T-cell (primary cell): ENCODE results near the gene RAX. TPM values are rescaled to one million over a fixed set of nuclear protein-coding genes. Genes with fewer than 3 reads are reported as not detected.

Experiments
- ATAC-seq, 4 experiments: fragments of 200-7000 bp in 3 of 4; fragments of 150-1000 bp in 1 of 4; cut with Tn5 transposase; replicated peaks in 1 of 4; 1 replicate in 3 of 4; 2 replicates in 1 of 4; pipeline ENCODE4 v1.10.0; 2021; ENCODE audit warnings: moderate library complexity in 3 of 4, mild to moderate bottlenecking in 2 of 4, moderate number of reproducible peaks in 1 of 4
- CTCF ChIA-PET, 2 donors: fragments of 300-600 bp; sonication (Branson Sonifier 250); formaldehyde crosslinking; loops; one replicate each; lab custom pipeline; 2022; ENCODE audit warnings: antibody characterized with exemption in 2 of 2; lab: Charles Lee
- POLR2A ChIA-PET, 2 donors: fragments of 300-600 bp; sonication (Branson Sonifier 250); formaldehyde crosslinking; loops; one replicate each; lab custom pipeline; 2022; ENCODE audit warnings: antibody characterized with exemption in 2 of 2; lab: Charles Lee
- DNase-seq, 35 experiments: peaks; one replicate each; pipeline versions ENCODE4 v3.0.0 to v3.0.0-alpha.2; 2013 to 2023
- H3K27ac ChIP-seq: one replicate; pipeline ENCODE4 v1.5.1; 2013; ENCODE audit warnings: low read length
- H3K27me3 ChIP-seq, 2 experiments: replicated peaks in 1 of 2; 1 replicate in 1 of 2; 2 replicates in 1 of 2; pipeline versions ENCODE4 v1.6.1 to v1.7.0; 2013; ENCODE audit warnings: low read length in 1 of 2, mixed read lengths in 1 of 2; ENCODE audit not compliant: control insufficient read depth in 2 of 2, insufficient read depth in 2 of 2; ENCODE audit errors: extremely low read depth in 1 of 2
- H3K36me3 ChIP-seq, 2 donors: 1 replicate in 1 of 2; 2 replicates in 1 of 2; pipeline versions ENCODE4 v1.6.1 to v1.7.0; 2013; ENCODE audit warnings: low read length in 1 of 2; ENCODE audit not compliant: control insufficient read depth in 2 of 2, insufficient read depth in 1 of 2; ENCODE audit errors: extremely low read depth in 1 of 2
- H3K4me1 ChIP-seq, 2 experiments: 1 replicate in 1 of 2; 2 replicates in 1 of 2; pipeline versions ENCODE4 v1.6.1 to v1.7.0; 2013; ENCODE audit warnings: low read length in 2 of 2, mixed read lengths in 1 of 2; ENCODE audit not compliant: insufficient read depth in 2 of 2, control insufficient read depth in 1 of 2; ENCODE audit errors: extremely low read depth in 1 of 2
- H3K4me3 ChIP-seq, 2 donors: 1 replicate in 1 of 2; 2 replicates in 1 of 2; pipeline versions ENCODE4 v1.5.1 to v1.7.0; 2013; ENCODE audit warnings: mild to moderate bottlenecking in 2 of 2, low read length in 1 of 2, moderate library complexity in 1 of 2; ENCODE audit not compliant: control insufficient read depth in 1 of 2; ENCODE audit errors: extremely low read depth in 1 of 2
- H3K9me3 ChIP-seq: 2 replicates; pipeline ENCODE4 v1.7.0; 2013
- H3K27ac Mint-ChIP-seq, 2 donors: one replicate each; pipeline ENCODE4 v1.8.0; 2020 to 2021; ENCODE audit warnings: mild to moderate bottlenecking in 2 of 2, mixed read lengths in 2 of 2
- H3K27me3 Mint-ChIP-seq, 2 donors: one replicate each; pipeline ENCODE4 v1.8.0; 2021 to 2022; ENCODE audit warnings: mixed read lengths in 2 of 2
- H3K36me3 Mint-ChIP-seq: one replicate; pipeline ENCODE4 v1.8.0; 2021; ENCODE audit warnings: mixed read lengths
- H3K4me1 Mint-ChIP-seq, 3 donors: one replicate each; pipeline ENCODE4 v1.8.0; 2020 to 2022; ENCODE audit warnings: mixed read lengths in 3 of 3, mild to moderate bottlenecking in 1 of 3
- H3K4me3 Mint-ChIP-seq, 3 donors: one replicate each; pipeline ENCODE4 v1.8.0; 2020 to 2022; ENCODE audit warnings: mild to moderate bottlenecking in 3 of 3, mixed read lengths in 3 of 3, moderate library complexity in 3 of 3
- H3K9me3 Mint-ChIP-seq, 3 donors: one replicate each; pipeline ENCODE4 v1.8.0; 2020 to 2022; ENCODE audit warnings: mixed read lengths in 3 of 3
- WGBS: methylation state at CpG from one replicate; pipeline ENCODE4 v1.1.5; 2013; ENCODE audit warnings: missing lambda C conversion rate; ENCODE audit not compliant: insufficient coverage; 5-methylcytosine and 5-hydroxymethylcytosine counted together
- total RNA-seq, 35 experiments: library from RNA in 6 of 35; stranded (reverse) in 6 of 35; fragments of 120-200 nt in 1 of 35; gene quantifications; one replicate each; pipeline versions ENCODE4 v1.2.1 to v1.2.4 and lab custom pipeline; 2013 to 2026

RAX gene
- total RNA-seq, 5 donors from 2014 or later (not counting 1 experiment from before 2014, with no cell fraction given) = not detected

GRCh38 chr18:59298871-59299270, 25.6 kb upstream of the RAX start:
- H3K4me1 Mint-ChIP-seq = no peaks in the 10 kb centered on the region
- no peak for ATAC-seq
- Histone ChIP-seq H3K27me3 (peaks cover 0 to 15% of the 10 kb centered on the region in 2 experiments), H3K4me1 (no peaks in the 10 kb centered on the region), H3K4me3 (no peak overlapping the region), H3K36me3 (no peaks in the 10 kb centered on the region), H3K9me3 (no peaks in the 10 kb centered on the region), H3K27ac (no peak overlapping the region)
- 57% methylated on average over 1 of the region's 8 CpGs for WGBS
- ChIA-PET POLR2A (no interaction called here), CTCF (no interaction called here)
- H3K9me3 Mint-ChIP-seq = no peaks in the 10 kb centered on the region
- no peaks in the 10 kb centered on the region for H3K36me3 Mint-ChIP-seq
- no peak overlapping the region for H3K4me3 Mint-ChIP-seq
- DNase-seq = no peak
- peaks cover 19 to 27% of the 10 kb centered on the region in 2 donors for H3K27me3 Mint-ChIP-seq
- H3K27ac Mint-ChIP-seq = no peak overlapping the region

GRCh38 chr18:59293317-59293716, 20.1 kb upstream of the RAX start:
- ChIA-PET POLR2A (interaction anchor here in 1 of 2 donors (0.5 kb wide), 1 partner anchor 960 kb away, joined by 6 read pairs; no protein-coding TSS in a partner anchor), CTCF (no interaction called here)
- Mint-ChIP-seq H3K4me3 (no peak overlapping the region), H3K4me1 (no peaks in the 10 kb centered on the region), H3K27ac (no peak overlapping the region), H3K36me3 (no peaks in the 10 kb centered on the region), H3K9me3 (no peaks in the 10 kb centered on the region), H3K27me3 (peaks cover 31 to 45% of the 10 kb centered on the region in 2 donors)
- no peak for ATAC-seq
- no peaks in the 10 kb centered on the region for H3K4me1 ChIP-seq
- H3K9me3 ChIP-seq = no peaks in the 10 kb centered on the region
- no peak overlapping the region for H3K27ac ChIP-seq
- DNase-seq = no peak
- no peak overlapping the region for H3K4me3 ChIP-seq
- H3K27me3 ChIP-seq = peaks cover 5 to 10% of the 10 kb centered on the region in 2 experiments
- no peaks in the 10 kb centered on the region for H3K36me3 ChIP-seq

GRCh38 chr18:59286341-59286740, 13.1 kb upstream of the RAX start:
- Histone ChIP-seq H3K9me3 (no peaks in the 10 kb centered on the region), H3K4me3 (no peak overlapping the region), H3K27me3 (peaks cover 8 to 9% of the 10 kb centered on the region in 2 experiments), H3K27ac (no peak overlapping the region), H3K4me1 (no peaks in the 10 kb centered on the region), H3K36me3 (no peaks in the 10 kb centered on the region)
- no peak for DNase-seq
- no peak overlapping the region for H3K27ac Mint-ChIP-seq
- CTCF ChIA-PET = interaction anchor here in 1 of 2 donors (0.6 kb wide), 1 partner anchor 113 kb away, joined by 4 read pairs; no protein-coding TSS in a partner anchor
- H3K27me3 Mint-ChIP-seq = peaks cover 42 to 45% of the 10 kb centered on the region in 2 donors
- no peaks in the 10 kb centered on the region for H3K36me3 Mint-ChIP-seq
- no peak overlapping the region for H3K4me3 Mint-ChIP-seq
- no peaks in the 10 kb centered on the region for H3K9me3 Mint-ChIP-seq
- WGBS = 86% methylated on average over 2 of the region's 6 CpGs
- no peak for ATAC-seq
- no peaks in the 10 kb centered on the region for H3K4me1 Mint-ChIP-seq
- POLR2A ChIA-PET = interaction anchor here in 1 of 2 donors (0.6 kb wide), 1 partner anchor 15 kb away, joined by 4 read pairs; no protein-coding TSS in a partner anchor

GRCh38 chr18:59282341-59282740, 9.1 kb upstream of the RAX start:
- no peak overlapping the region for H3K27ac Mint-ChIP-seq
- POLR2A ChIA-PET = no interaction called here
- Histone ChIP-seq H3K36me3 (no peaks in the 10 kb centered on the region), H3K4me3 (no peak overlapping the region), H3K4me1 (no peaks in the 10 kb centered on the region), H3K27ac (no peak overlapping the region), H3K27me3 (peaks cover 6 to 19% of the 10 kb centered on the region in 2 experiments), H3K9me3 (no peaks in the 10 kb centered on the region)
- DNase-seq = no peak
- H3K4me3 Mint-ChIP-seq = no peak overlapping the region
- H3K36me3 Mint-ChIP-seq = no peaks in the 10 kb centered on the region
- peaks cover 56 to 62% of the 10 kb centered on the region in 2 donors for H3K27me3 Mint-ChIP-seq
- CTCF ChIA-PET = no interaction called here
- whole genome bisulfite sequencing = 100% methylated on average over 1 of the region's 11 CpGs
- H3K4me1 Mint-ChIP-seq = no peaks in the 10 kb centered on the region
- no peaks in the 10 kb centered on the region for H3K9me3 Mint-ChIP-seq
- no peak for ATAC-seq

- CTCF ChIA-PET = interaction anchor here in 1 of 2 donors (0.5 kb wide), 1 partner anchor 10 kb away, joined by 3 read pairs; no protein-coding TSS in a partner anchor
These were observed 6.5 kb upstream of the RAX start for GRCh38 chr18:59279722-59280121.

GRCh38 chr18:59279193-59279592, 5.9 kb upstream of the RAX start:
- WGBS = 86% methylated on average over 1 of the region's 3 CpGs
- Mint-ChIP-seq H3K27ac (no peak overlapping the region), H3K4me3 (no peak overlapping the region), H3K27me3 (peaks cover 61 to 69% of the 10 kb centered on the region in 2 donors), H3K4me1 (peaks cover 0 to 3% (median 0%) of the 10 kb centered on the region in 3 donors), H3K36me3 (no peaks in the 10 kb centered on the region), H3K9me3 (no peaks in the 10 kb centered on the region)
- POLR2A ChIA-PET = no interaction called here
- peaks cover 16 to 41% of the 10 kb centered on the region in 2 experiments for H3K27me3 ChIP-seq
- no peak overlapping the region for H3K4me3 ChIP-seq
- no peaks in the 10 kb centered on the region for H3K36me3 ChIP-seq
- peaks cover 0 to 1% of the 10 kb centered on the region in 2 experiments for H3K4me1 ChIP-seq
- CTCF ChIA-PET = interaction anchor here in 1 of 2 donors (0.5 kb wide), 1 partner anchor 9 kb away, joined by 3 read pairs; no protein-coding TSS in a partner anchor
- no peaks in the 10 kb centered on the region for H3K9me3 ChIP-seq
- no peak overlapping the region for H3K27ac ChIP-seq
- ATAC-seq (no peak), DNase-seq (no peak)

More at GRCh38 chr18:59279722-59280121, 6.5 kb upstream of the RAX start:
- no peak overlapping the region for H3K4me3 ChIP-seq
- H3K27me3 Mint-ChIP-seq = peaks cover 58 to 69% of the 10 kb centered on the region in 2 donors
- no peaks in the 10 kb centered on the region for H3K36me3 Mint-ChIP-seq
- WGBS = 50% methylated on average over 1 of the region's 1 CpG
- H3K9me3 ChIP-seq = no peaks in the 10 kb centered on the region
- H3K4me3 Mint-ChIP-seq = no peak overlapping the region
- POLR2A ChIA-PET = no interaction called here
- H3K9me3 Mint-ChIP-seq = no peaks in the 10 kb centered on the region
- H3K36me3 ChIP-seq = no peaks in the 10 kb centered on the region
- H3K4me1 Mint-ChIP-seq = peaks cover 0 to under 1% (median 0%) of the 10 kb centered on the region in 3 donors
- H3K27ac ChIP-seq = no peak overlapping the region
- ATAC-seq (no peak), DNase-seq (no peak)
- H3K27ac Mint-ChIP-seq = no peak overlapping the region
- H3K27me3 ChIP-seq = peaks cover 11 to 36% of the 10 kb centered on the region in 2 experiments
- H3K4me1 ChIP-seq = no peaks in the 10 kb centered on the region
